K562 (cell line): ENCODE measurements around the gene ZNF655. TPM values are rescaled to one million over a fixed set of nuclear protein-coding genes. Genes with fewer than 3 reads are reported as not detected.

Source experiments
- ARID4B ChIP-seq: sonication (generic); formaldehyde crosslinking; IDR thresholded peaks from 2 replicates; pipeline ENCODE4 v1.8.0; 2022; ENCODE audit warnings: mild to moderate bottlenecking, missing genetic modification reagents
- ETV6 ChIP-seq, 3 experiments: fragments of 150-350 bp in 1 of 3; sonication (generic) in 1 of 3; formaldehyde crosslinking in 1 of 3; IDR thresholded peaks; 2 replicates each; pipeline versions ENCODE4 v1.6.1 to v1.8.0; 2014 to 2022; ENCODE audit warnings: borderline replicate concordance in 2 of 3, low read depth in 2 of 3, antibody characterized with exemption in 1 of 3, low read length in 1 of 3, mild to moderate bottlenecking in 1 of 3, missing genetic modification reagents in 1 of 3
- HNRNPH1 ChIP-seq: fragments of 200-400 bp; formaldehyde crosslinking; optimal IDR thresholded peaks from 2 replicates; pipeline ENCODE3; 2017; ENCODE audit warnings: low read depth, mild to moderate bottlenecking, low read length, moderate library complexity
- JUND ChIP-seq, 2 experiments: IDR thresholded peaks; 2 replicates in 1 of 2; 3 replicates in 1 of 2; pipeline ENCODE4 v1.6.1; 2011; ENCODE audit warnings: borderline replicate concordance in 2 of 2, low read depth in 2 of 2, low read length in 2 of 2, improper control_type of control experiment in 1 of 2, missing biosample characterization in 1 of 2, missing genetic modification characterization in 1 of 2, missing genetic modification reagents in 1 of 2
- MTF1 ChIP-seq: fragments of 250-450 bp; sonication (Bioruptor Pico); IDR thresholded peaks from 2 replicates; pipeline ENCODE4 v1.9.0; 2021; ENCODE audit warnings: moderate library complexity, mild to moderate bottlenecking, inconsistent platforms, borderline replicate concordance
- NCOR1 ChIP-seq: fragments of 450-650 bp; IDR thresholded peaks from 2 replicates; pipeline ENCODE4 v1.6.1; 2016; ENCODE audit warnings: mild to moderate bottlenecking, moderate library complexity
- RBM14 ChIP-seq: fragments of 200-400 bp; formaldehyde crosslinking; IDR thresholded peaks from 2 replicates; pipeline ENCODE4 v1.6.1; 2018; ENCODE audit warnings: low read depth, mild to moderate bottlenecking, low read length, moderate library complexity, borderline replicate concordance; ENCODE audit not compliant: insufficient read depth
- SAFB ChIP-seq: fragments of 200-400 bp; formaldehyde crosslinking; IDR thresholded peaks from 2 replicates; pipeline ENCODE4 v1.6.1; 2017; ENCODE audit warnings: low read depth, low read length, borderline replicate concordance
- SAFB2 ChIP-seq: fragments of 200-400 bp; formaldehyde crosslinking; IDR thresholded peaks from 2 replicates; pipeline ENCODE4 v1.6.1; 2018; ENCODE audit warnings: borderline replicate concordance, low read length, low read depth, moderate library complexity; ENCODE audit not compliant: severe bottlenecking
- SMAD4 ChIP-seq: fragments of 250-450 bp; sonication (Bioruptor Pico); conservative IDR thresholded peaks from 2 replicates; pipeline ENCODE4 v1.8.0; 2021; ENCODE audit warnings: inconsistent platforms, mild to moderate bottlenecking, moderate library complexity
- XRCC5 ChIP-seq: fragments of 200-400 bp; formaldehyde crosslinking; IDR thresholded peaks from 2 replicates; pipeline ENCODE4 v1.6.1; 2017; ENCODE audit warnings: low read depth, mild to moderate bottlenecking, low read length
- ZNF175 ChIP-seq: fragments of 200-800 bp; sonication (Bioruptor generic); IDR thresholded peaks from 2 replicates; pipeline ENCODE4 v1.6.1; 2016; ENCODE audit warnings: low read depth, mild to moderate bottlenecking, missing genetic modification characterization, missing compliant biosample characterization
- ZNF41 ChIP-seq: fragments of 250-450 bp; sonication (Bioruptor Pico); conservative IDR thresholded peaks from 2 replicates; pipeline ENCODE4 v1.4.0; 2020; ENCODE audit warnings: mild to moderate bottlenecking
- ZNF444 ChIP-seq: fragments of 250-450 bp; sonication (Bioruptor Pico); IDR thresholded peaks from 2 replicates; pipeline ENCODE4 v1.4.0; 2020; ENCODE audit warnings: mild to moderate bottlenecking, moderate library complexity
- ZNF57 ChIP-seq: fragments of 450-650 bp; formaldehyde crosslinking; IDR thresholded peaks from 2 replicates; pipeline ENCODE4 v1.4.0; 2020; ENCODE audit warnings: mild to moderate bottlenecking, moderate library complexity
- polyA plus RNA-seq, 8 experiments: library from polyadenylated mRNA; depleted of rRNA in 4 of 8; stranded (reverse) in 5 of 8; unstranded in 3 of 8; fragments of >200 nt; fragmentation: Nextera tagmentation in 2 of 8; fragmentation: Illumina TruSeq in 1 of 8; extraction: Ambion mirVana in 2 of 8; extraction: Trizol in 1 of 8; gene quantifications; 2 replicates each; pipeline versions ENCODE4 v1.2.1 to v1.2.3, GENCODE V29; 2011 to 2014; ENCODE audit warnings: inconsistent platforms in 1 of 8, missing spikeins in 1 of 8
- total RNA-seq, 7 experiments: library from RNA; depleted of rRNA in 6 of 7; stranded (reverse); fragments of >200 nt in 6 of 7; fragmentation: Illumina TruSeq in 2 of 7; extraction: Trizol in 2 of 7; gene quantifications; 2 replicates each; pipeline versions ENCODE4 v1.2.1 to v1.2.3, GENCODE V29; 2011 to 2021; ENCODE audit warnings: low replicate concordance in 1 of 7
- TF ChIP-seq, protein P1 (sequence below): sonication (generic); formaldehyde crosslinking; IDR thresholded peaks from 2 replicates; pipeline ENCODE4 v1.4.0; 2020; ENCODE audit warnings: mild to moderate bottlenecking, missing genetic modification reagents
- TF ChIP-seq, protein P2 (sequence below): fragments of 450-650 bp; IDR thresholded peaks from 2 replicates; pipeline ENCODE4 v1.6.1; 2014; ENCODE audit warnings: low read depth, mild to moderate bottlenecking, moderate library complexity, borderline replicate concordance

Gene ZNF655
- total and polyA plus RNA-seq, 9 of the 15 experiments (the other 6 are each of a cell fraction or from before 2014, with no cell fraction given), result 25.7 to 130 (median 95.2) TPM

GRCh38 chr7:99616359-99617191, 58.1 kb downstream of the ZNF655 start, which contains the start of gene ZSCAN25 (continued):
- TF ChIP-seq, protein P1, sequence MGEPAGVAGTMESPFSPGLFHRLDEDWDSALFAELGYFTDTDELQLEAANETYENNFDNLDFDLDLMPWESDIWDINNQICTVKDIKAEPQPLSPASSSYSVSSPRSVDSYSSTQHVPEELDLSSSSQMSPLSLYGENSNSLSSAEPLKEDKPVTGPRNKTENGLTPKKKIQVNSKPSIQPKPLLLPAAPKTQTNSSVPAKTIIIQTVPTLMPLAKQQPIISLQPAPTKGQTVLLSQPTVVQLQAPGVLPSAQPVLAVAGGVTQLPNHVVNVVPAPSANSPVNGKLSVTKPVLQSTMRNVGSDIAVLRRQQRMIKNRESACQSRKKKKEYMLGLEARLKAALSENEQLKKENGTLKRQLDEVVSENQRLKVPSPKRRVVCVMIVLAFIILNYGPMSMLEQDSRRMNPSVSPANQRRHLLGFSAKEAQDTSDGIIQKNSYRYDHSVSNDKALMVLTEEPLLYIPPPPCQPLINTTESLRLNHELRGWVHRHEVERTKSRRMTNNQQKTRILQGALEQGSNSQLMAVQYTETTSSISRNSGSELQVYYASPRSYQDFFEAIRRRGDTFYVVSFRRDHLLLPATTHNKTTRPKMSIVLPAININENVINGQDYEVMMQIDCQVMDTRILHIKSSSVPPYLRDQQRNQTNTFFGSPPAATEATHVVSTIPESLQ (CRISPR knock-in tag), result peak; percentile 92; the same call in 1 of the 2 replicates
- TF ChIP-seq ETV6 (IDR thresholded peaks at IDR 0.05; ENCODE audit: borderline replicate concordance in 1 of 2, low read depth in 2 of 2, low read length in 1 of 2) (no peak), ETV6 (CRISPR knock-in tag; IDR thresholded peaks at IDR 0.05; ENCODE audit: borderline replicate concordance) (peak; percentile 75; the same call in 1 of the 2 replicates), ARID4B (CRISPR knock-in tag) (peak; percentile 91), HNRNPH1 (no peak), ZNF444 (CRISPR knock-in tag) (no peak), ZNF175 (CRISPR knock-in tag) (no peak), ZNF41 (no peak), SMAD4 (CRISPR knock-in tag) (peak; percentile 77; the same call in 1 of the 2 replicates), JUND (IDR thresholded peaks at IDR 0.05; ENCODE audit: borderline replicate concordance, low read depth, low read length) (peak; percentile 81), JUND (tag; IDR thresholded peaks at IDR 0.05; ENCODE audit: borderline replicate concordance, low read depth, low read length) (peak; percentile 23; the same call in 1 of the 3 replicates), XRCC5 (peak; percentile 98), SAFB (no peak; the same call in 1 of the 2 replicates), RBM14 (no peak), MTF1 (CRISPR knock-in tag) (no peak), ZNF57 (CRISPR knock-in tag) (no peak), SAFB2 (no peak), NCOR1 (peak; percentile 47; the same call in 1 of the 2 replicates)
- TF ChIP-seq, protein P2, sequence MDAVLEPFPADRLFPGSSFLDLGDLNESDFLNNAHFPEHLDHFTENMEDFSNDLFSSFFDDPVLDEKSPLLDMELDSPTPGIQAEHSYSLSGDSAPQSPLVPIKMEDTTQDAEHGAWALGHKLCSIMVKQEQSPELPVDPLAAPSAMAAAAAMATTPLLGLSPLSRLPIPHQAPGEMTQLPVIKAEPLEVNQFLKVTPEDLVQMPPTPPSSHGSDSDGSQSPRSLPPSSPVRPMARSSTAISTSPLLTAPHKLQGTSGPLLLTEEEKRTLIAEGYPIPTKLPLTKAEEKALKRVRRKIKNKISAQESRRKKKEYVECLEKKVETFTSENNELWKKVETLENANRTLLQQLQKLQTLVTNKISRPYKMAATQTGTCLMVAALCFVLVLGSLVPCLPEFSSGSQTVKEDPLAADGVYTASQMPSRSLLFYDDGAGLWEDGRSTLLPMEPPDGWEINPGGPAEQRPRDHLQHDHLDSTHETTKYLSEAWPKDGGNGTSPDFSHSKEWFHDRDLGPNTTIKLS, result peak; percentile 95
